Measurements from ENCODE around the gene AGAP1. TPM values are rescaled to one million over a fixed set of nuclear protein-coding genes. Genes with fewer than 3 reads are reported as not detected.

The AGAP1 gene
- total RNA-seq, 1 experiment from 2014 or later, result 25.8 TPM

DNA sequence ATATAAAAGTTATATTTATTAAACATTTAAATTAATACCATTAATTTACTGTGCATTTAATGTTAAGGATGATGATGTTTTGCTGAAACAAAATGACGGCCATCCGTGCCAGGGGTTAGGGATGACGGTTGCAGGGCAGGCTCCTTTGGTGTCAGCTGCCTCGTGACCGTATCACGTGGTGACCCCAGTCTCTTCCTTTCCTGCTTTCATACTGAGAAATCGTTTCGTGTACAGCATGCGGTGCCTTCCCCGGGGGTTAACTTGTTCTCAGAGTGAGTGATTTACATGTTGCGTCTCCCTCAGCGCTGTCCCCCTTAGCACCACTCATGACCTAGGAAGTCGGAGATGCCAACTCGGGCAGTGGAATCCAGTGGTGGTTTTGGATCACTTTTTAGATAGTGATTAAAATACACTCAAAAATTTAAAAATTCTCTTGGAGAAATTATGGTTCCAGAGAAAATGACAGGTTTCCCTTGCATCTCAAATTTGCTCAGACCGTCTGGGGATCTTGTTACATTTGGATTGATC, 383.5 kb downstream of the AGAP1 start:
- Mint-ChIP-seq H3K4me1 (peaks cover 13 to 22% of the 10 kb centered on the region in 2 experiments), H3K36me3 (ENCODE audit: insufficient read depth in 1 of 3, low read depth in 3 of 3) (peaks cover 0 to 2% (median 0%) of the 10 kb centered on the region in 3 experiments; a peak in 1 of 7 replicates), H3K4me3 (no peak overlapping the region), H3K27ac (peak overlapping the region in 1 of 3 experiments; percentile 55; a peak in 1 of 7 replicates), H3K9me3 (no peaks in the 10 kb centered on the region), H3K27me3 (ENCODE audit: low read depth) (no peaks in the 10 kb centered on the region; the same call in 1 of the 2 replicates)
- no peak overlapping the region for H3K27ac ChIP-seq (ENCODE audit: insufficient read length, low read depth, low read length)
- no peak overlapping the region for H3K4me2 ChIP-seq (ENCODE audit: insufficient read depth, insufficient read length, low read length)
- H2BK120ac ChIP-seq (ENCODE audit: low read depth, low read length, poor library complexity, severe bottlenecking), result no peak overlapping the region
- H4K20me1 ChIP-seq (ENCODE audit: control insufficient read depth, insufficient read depth, insufficient read length), result no peaks in the 10 kb centered on the region
- H3T11ph ChIP-seq (ENCODE audit: low read length), result no peak overlapping the region
- no peak overlapping the region for H2AK5ac ChIP-seq (ENCODE audit: insufficient read length, low read length)
- no peaks in the 10 kb centered on the region for H3K9me3 ChIP-seq (ENCODE audit: control insufficient read depth, low read depth, low read length)
- H2BK15ac ChIP-seq (ENCODE audit: low read depth, low read length), result no peak overlapping the region
- TF ChIP-seq, protein P1, sequence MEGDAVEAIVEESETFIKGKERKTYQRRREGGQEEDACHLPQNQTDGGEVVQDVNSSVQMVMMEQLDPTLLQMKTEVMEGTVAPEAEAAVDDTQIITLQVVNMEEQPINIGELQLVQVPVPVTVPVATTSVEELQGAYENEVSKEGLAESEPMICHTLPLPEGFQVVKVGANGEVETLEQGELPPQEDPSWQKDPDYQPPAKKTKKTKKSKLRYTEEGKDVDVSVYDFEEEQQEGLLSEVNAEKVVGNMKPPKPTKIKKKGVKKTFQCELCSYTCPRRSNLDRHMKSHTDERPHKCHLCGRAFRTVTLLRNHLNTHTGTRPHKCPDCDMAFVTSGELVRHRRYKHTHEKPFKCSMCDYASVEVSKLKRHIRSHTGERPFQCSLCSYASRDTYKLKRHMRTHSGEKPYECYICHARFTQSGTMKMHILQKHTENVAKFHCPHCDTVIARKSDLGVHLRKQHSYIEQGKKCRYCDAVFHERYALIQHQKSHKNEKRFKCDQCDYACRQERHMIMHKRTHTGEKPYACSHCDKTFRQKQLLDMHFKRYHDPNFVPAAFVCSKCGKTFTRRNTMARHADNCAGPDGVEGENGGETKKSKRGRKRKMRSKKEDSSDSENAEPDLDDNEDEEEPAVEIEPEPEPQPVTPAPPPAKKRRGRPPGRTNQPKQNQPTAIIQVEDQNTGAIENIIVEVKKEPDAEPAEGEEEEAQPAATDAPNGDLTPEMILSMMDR (conservative IDR thresholded peaks at IDR 0.05), result no peak
- no peak overlapping the region for H3K23ac ChIP-seq (ENCODE audit: insufficient read length, low read depth, low read length)
- no peak overlapping the region for H3K9ac ChIP-seq (ENCODE audit: extremely low read depth, insufficient read length, low read length)
- no peak overlapping the region for H4K91ac ChIP-seq (ENCODE audit: insufficient read length, low read depth, low read length)
- H3K14ac ChIP-seq (ENCODE audit: insufficient read depth, low read length), result no peak overlapping the region
- no peak overlapping the region for H2BK20ac ChIP-seq (ENCODE audit: low read depth, low read length, poor library complexity, severe bottlenecking)
- no CpG with 5 or more reads among the region's 15 CpGs for WGBS (ENCODE audit: extremely low coverage, insufficient read length, low lambda C conversion rate)
- no peaks in the 10 kb centered on the region for H3K79me2 ChIP-seq (ENCODE audit: insufficient read depth, low read length)
- H3K56ac ChIP-seq (ENCODE audit: insufficient read length, low read depth, low read length), result no peak overlapping the region
- H2BK5ac ChIP-seq (ENCODE audit: insufficient read length, low read length), result no peak overlapping the region
- H2BK12ac ChIP-seq (ENCODE audit: insufficient read length, low read depth, low read length), result no peak overlapping the region
- no peaks in the 10 kb centered on the region for H3K79me1 ChIP-seq (ENCODE audit: insufficient read depth, low read depth, low read length, poor library complexity, severe bottlenecking)
- no peaks in the 10 kb centered on the region for H3K23me2 ChIP-seq (ENCODE audit: insufficient read length, low read depth, low read length, poor library complexity, severe bottlenecking)
- H3K27me3 ChIP-seq (ENCODE audit: insufficient read depth, low read length), result no peaks in the 10 kb centered on the region
- no peak overlapping the region for H3K4ac ChIP-seq (ENCODE audit: low read depth, low read length)
- no peak overlapping the region for H4K5ac ChIP-seq (ENCODE audit: insufficient read length, low read depth, low read length)
- DNase-seq, result no peak
- no peaks in the 10 kb centered on the region for H3K4me1 ChIP-seq (ENCODE audit: insufficient read depth, low read length)
- H3K18ac ChIP-seq (ENCODE audit: insufficient read length, low read depth, low read length), result no peak overlapping the region
- no peak overlapping the region for H4K8ac ChIP-seq (replicated peaks; ENCODE audit: insufficient read length, low read depth, low read length)
- H2AFZ ChIP-seq (ENCODE audit: low read length), result no peak overlapping the region

All from H9 (cell line).